ENCODE results near the gene FNDC3B. TPM values are rescaled to one million over a fixed set of nuclear protein-coding genes. Genes with fewer than 3 reads are reported as not detected.

The FNDC3B gene
- total and polyA plus RNA-seq, 3 donors from 2014 or later = 24.2 to 63.5 (median 57.7) TPM

DNA sequence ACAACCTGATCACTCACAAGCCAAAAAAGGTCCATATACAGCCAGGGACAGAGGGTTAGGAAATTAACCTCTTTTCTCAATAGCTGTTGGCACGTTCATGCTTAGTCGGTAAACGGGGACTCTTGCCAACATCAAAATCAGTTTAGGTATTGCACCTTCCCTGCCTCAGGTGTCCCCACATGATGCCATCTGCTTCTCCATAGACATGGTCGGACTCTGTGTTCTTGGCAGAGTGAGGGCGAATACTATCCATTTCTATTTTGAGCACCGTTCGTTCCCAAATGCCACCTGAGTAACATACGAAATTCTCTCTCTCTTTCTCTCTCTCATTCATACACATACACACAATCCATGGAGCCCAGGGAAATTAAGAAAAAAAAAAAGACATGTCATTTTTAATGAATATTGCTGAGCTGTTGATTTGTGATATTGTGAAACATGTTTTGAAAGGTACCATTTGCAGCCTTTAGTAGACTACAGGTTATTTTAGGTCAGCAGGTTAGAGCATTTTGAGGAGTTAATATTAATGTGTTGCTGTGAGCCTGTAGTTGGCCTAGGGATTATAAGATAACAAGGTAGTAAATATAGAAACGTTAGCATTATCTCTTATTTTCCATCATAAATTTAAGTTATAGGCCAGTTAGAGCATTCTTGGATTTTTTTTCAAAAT, 330.3 kb downstream of the FNDC3B start:
- no peaks in the 10 kb centered on the region for H3K36me3 ChIP-seq (ENCODE audit: low read depth, missing control alignments)
- H3K4me1 ChIP-seq = no peaks in the 10 kb centered on the region
- intact Hi-C loops (cut with DNase I; ENCODE audit: low total_unique reads) = no loop called here
- no peak overlapping the region for H3K27ac ChIP-seq
- H3K27me3 ChIP-seq = no peaks in the 10 kb centered on the region
- no peak for TF ChIP-seq POLR2A (IDR thresholded peaks at IDR 0.05)
- TF ChIP-seq, protein P1, sequence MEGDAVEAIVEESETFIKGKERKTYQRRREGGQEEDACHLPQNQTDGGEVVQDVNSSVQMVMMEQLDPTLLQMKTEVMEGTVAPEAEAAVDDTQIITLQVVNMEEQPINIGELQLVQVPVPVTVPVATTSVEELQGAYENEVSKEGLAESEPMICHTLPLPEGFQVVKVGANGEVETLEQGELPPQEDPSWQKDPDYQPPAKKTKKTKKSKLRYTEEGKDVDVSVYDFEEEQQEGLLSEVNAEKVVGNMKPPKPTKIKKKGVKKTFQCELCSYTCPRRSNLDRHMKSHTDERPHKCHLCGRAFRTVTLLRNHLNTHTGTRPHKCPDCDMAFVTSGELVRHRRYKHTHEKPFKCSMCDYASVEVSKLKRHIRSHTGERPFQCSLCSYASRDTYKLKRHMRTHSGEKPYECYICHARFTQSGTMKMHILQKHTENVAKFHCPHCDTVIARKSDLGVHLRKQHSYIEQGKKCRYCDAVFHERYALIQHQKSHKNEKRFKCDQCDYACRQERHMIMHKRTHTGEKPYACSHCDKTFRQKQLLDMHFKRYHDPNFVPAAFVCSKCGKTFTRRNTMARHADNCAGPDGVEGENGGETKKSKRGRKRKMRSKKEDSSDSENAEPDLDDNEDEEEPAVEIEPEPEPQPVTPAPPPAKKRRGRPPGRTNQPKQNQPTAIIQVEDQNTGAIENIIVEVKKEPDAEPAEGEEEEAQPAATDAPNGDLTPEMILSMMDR (IDR thresholded peaks at IDR 0.05) = no peak
- H3K4me3 ChIP-seq = no peak overlapping the region
- H3K9me3 ChIP-seq = no peaks in the 10 kb centered on the region
- no peak for DNase-seq
- WGBS, 2 donors = 59 to 72% methylated on average over 9 of the region's 9 CpGs

DNA sequence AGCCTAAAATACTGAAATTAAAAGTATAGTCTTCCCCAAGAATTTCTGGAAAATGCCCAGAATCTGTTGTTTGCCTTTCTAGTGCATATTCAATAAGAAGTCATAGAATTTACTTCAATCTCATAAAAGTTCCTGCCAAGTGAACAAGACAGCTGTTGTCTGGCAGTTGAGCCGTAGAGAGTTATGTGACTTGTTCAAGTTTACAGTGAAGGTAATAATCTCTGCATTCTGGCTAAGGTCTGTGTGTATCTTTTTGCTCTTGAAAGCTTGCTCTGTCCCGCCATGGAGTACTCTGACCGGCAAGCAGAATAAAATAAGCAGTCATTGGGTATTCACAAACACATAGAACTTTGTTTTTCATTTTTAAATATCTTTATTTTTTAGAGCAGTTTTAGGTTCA, 331.0 kb downstream of the FNDC3B start:
- Histone ChIP-seq H3K9me3 (no peaks in the 10 kb centered on the region), H3K4me3 (no peak overlapping the region), H3K4me1 (no peaks in the 10 kb centered on the region), H3K27me3 (no peaks in the 10 kb centered on the region), H3K36me3 (ENCODE audit: low read depth, missing control alignments) (no peaks in the 10 kb centered on the region), H3K27ac (no peak overlapping the region)
- no peak for TF ChIP-seq POLR2A (IDR thresholded peaks at IDR 0.05)
- TF ChIP-seq, protein P1 (IDR thresholded peaks at IDR 0.05) = no peak
- intact Hi-C loops (cut with DNase I; ENCODE audit: low total_unique reads) = no loop called here
- DNase-seq = no peak
- WGBS, 2 donors = 61 to 79% methylated on average over 3 of the region's 3 CpGs

- intact Hi-C loops (cut with DNase I; ENCODE audit: low total_unique reads) = no loop called here
- Histone ChIP-seq H3K27me3 (no peaks in the 10 kb centered on the region), H3K9me3 (no peaks in the 10 kb centered on the region), H3K4me3 (no peak overlapping the region), H3K27ac (no peak overlapping the region), H3K4me1 (no peaks in the 10 kb centered on the region), H3K36me3 (ENCODE audit: low read depth, missing control alignments) (no peaks in the 10 kb centered on the region)
- TF ChIP-seq POLR2A (IDR thresholded peaks at IDR 0.05) = no peak
- TF ChIP-seq, protein P1 (IDR thresholded peaks at IDR 0.05) = no peak
- no peak for DNase-seq
- 90 to 98% methylated on average over 4 of the region's 4 CpGs for WGBS, 2 donors
Observed at GRCh38 chr3:172371544-172371943, 332.2 kb downstream of the FNDC3B start.

DNA sequence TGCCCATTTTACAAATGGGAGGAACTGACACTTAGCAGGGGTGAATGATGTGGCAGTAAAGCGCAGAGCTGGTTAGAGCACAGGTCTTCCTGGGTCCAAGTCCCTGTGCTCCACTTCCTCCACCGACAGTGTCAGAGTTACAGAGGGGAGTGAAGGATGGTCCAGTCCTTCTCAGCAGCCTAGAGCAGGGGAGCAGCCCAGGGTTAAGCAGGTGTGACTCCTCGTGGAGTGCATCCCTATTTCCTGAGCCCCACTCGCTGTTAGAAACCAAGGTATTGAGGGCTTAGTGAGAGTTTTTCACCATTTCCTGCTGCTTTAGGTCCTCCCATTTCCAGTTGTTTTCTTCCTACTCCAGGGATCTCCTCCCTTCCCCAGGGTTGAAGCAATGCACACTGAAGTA, 333.5 kb downstream of the FNDC3B start:
- H3K4me3 ChIP-seq = no peak overlapping the region
- no peaks in the 10 kb centered on the region for H3K27me3 ChIP-seq
- intact Hi-C loops (cut with DNase I; ENCODE audit: low total_unique reads) = no loop called here
- no peaks in the 10 kb centered on the region for H3K36me3 ChIP-seq (ENCODE audit: low read depth, missing control alignments)
- H3K4me1 ChIP-seq = no peaks in the 10 kb centered on the region
- 95 to 98% methylated on average over 4 of the region's 4 CpGs for WGBS, 2 donors
- no peaks in the 10 kb centered on the region for H3K9me3 ChIP-seq
- no peak for TF ChIP-seq POLR2A (IDR thresholded peaks at IDR 0.05)
- TF ChIP-seq, protein P1 (IDR thresholded peaks at IDR 0.05) = no peak
- no peak for DNase-seq
- no peak overlapping the region for H3K27ac ChIP-seq

- 89 to 96% methylated on average over 5 of the region's 5 CpGs for WGBS, 2 donors
- no peak overlapping the region for H3K4me3 ChIP-seq
- DNase-seq = no peak
- H3K36me3 ChIP-seq (ENCODE audit: low read depth, missing control alignments) = no peaks in the 10 kb centered on the region
- no peaks in the 10 kb centered on the region for H3K27me3 ChIP-seq
- no peak overlapping the region for H3K27ac ChIP-seq
- no peaks in the 10 kb centered on the region for H3K9me3 ChIP-seq
- intact Hi-C loops (cut with DNase I; ENCODE audit: low total_unique reads) = no loop called here
- no peaks in the 10 kb centered on the region for H3K4me1 ChIP-seq
- no peak for TF ChIP-seq POLR2A (IDR thresholded peaks at IDR 0.05)
- TF ChIP-seq, protein P1 (IDR thresholded peaks at IDR 0.05) = no peak
Observed at GRCh38 chr3:172373912-172374311, 334.5 kb downstream of the FNDC3B start.

Measured in testis (tissue), 3 donors.